Left ventricle myocardium inferior (tissue), 1 donor: ENCODE data around the gene RPS6KA2. TPM values are rescaled to one million over a fixed set of nuclear protein-coding genes. Genes with fewer than 3 reads are reported as not detected.

Experiments used
- DNase-seq: peaks from one replicate; pipeline ENCODE4 v3.0.0-alpha.2; 2020
- H3K27ac ChIP-seq: fragments of 200-600 bp; replicated peaks from 2 replicates; pipeline ENCODE4 v1.8.0; 2021
- H3K27me3 ChIP-seq: fragments of 200-600 bp; 2 replicates; pipeline ENCODE4 v1.8.0; 2021; ENCODE audit warnings: low read depth
- H3K36me3 ChIP-seq: fragments of 200-600 bp; 2 replicates; pipeline ENCODE4 v1.8.0; 2021
- H3K4me1 ChIP-seq: fragments of 200-600 bp; 2 replicates; pipeline ENCODE4 v1.8.0; 2021
- H3K4me3 ChIP-seq: fragments of 200-600 bp; 2 replicates; pipeline ENCODE4 v1.8.0; 2021; ENCODE audit warnings: mild to moderate bottlenecking, moderate library complexity
- H3K9me3 ChIP-seq: fragments of 200-600 bp; replicated peaks from 2 replicates; pipeline ENCODE4 v1.8.0; 2021
- intact Hi-C: fragments of 100-400 bp; cut with micrococcal nuclease; formaldehyde crosslinking; loops from one replicate; pipeline ENCODE4 v1.11.0; 2022
- total RNA-seq: library from RNA; stranded (reverse); fragmentation: NEBNext Ultra II Directional; extraction: Animal tissue kit (Norgen Biotek cat#: 25700); gene quantifications from one replicate; pipeline ENCODE4 v1.2.1, GENCODE V29; 2021
- TF ChIP-seq, protein P1 (sequence below): fragments of 200-600 bp; IDR thresholded peaks from 2 replicates; pipeline ENCODE4 v1.8.0; 2021; ENCODE audit warnings: antibody characterized with exemption, mild to moderate bottlenecking, borderline replicate concordance
- donor health status: DM: no; HTN: yes; CAD: no; lungs with severe emphysema.

Gene RPS6KA2
- total RNA-seq, 1 donor from 2014 or later = 77.2 TPM

DNA sequence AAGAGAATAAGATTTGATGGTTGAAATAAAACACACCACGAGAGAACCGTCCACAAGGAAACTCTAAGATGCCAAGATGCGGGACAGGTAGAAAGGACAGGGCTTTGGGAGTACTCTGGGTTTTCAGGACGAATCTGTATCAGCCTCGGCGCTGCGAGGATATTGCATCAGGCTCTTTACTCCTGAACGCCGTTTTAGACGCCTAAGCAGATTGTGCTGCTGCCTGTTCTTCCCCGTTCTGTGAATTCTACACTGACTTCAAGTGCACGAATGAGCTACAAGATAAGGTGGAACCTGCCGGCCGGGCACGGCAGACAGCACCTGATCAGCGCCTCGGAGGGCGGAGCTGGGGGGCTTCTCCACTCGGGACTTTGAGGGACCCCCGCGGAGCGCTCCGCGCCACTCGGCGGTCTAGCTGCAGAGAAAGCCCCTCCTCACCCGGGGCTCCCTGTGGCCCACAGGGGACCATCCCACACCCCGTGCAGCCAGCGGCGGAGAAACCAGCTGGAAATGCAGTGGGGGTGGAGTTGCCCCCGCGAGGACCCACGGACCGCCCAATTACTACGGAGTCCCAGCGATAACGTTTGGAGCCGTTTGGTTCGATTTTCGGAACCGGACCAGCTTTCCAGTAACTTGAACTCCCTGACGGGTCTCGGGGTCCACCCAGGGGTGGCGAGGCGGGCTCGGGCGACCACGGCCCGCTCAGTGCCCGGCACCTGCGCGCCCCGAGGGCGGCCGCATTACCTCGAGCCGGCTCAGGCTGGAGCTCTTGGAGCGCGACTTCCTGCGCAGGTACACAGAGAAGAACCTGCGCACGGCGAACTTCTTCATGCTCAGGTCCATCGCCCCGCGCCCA is 646 bp downstream of the RPS6KA2 start:
- Histone ChIP-seq H3K36me3 (no peaks in the 10 kb centered on the region), H3K4me1 (peaks cover 83% of the 10 kb centered on the region)
- DNase-seq = no peak

DNA sequence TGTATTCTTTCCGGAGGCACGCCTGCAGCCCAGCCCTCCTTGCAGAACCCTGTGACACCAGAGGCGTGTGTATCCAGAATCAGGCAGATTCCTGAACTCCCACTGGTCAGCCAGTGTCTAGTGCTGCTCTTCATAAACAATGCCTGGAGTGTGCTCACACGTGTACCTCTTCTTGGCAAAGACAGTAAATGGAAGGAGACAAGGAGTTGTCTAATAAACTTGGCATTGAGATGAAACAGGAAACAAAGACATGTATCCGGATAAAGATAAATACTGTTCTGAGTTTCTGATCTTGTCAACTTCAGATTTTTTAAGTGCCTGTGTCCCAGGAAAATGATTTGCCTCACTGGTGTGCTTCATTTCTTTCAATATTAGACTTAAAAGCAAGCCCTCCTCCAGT is 1.7 kb downstream of the RPS6KA2 start:
- Histone ChIP-seq H3K4me3 (peak overlapping the region; percentile 93), H3K4me1 (peaks cover 83% of the 10 kb centered on the region), H3K9me3 (no peaks in the 10 kb centered on the region), H3K27me3 (no peaks in the 10 kb centered on the region), H3K27ac (peak overlapping the region; percentile 94), H3K36me3 (no peaks in the 10 kb centered on the region)
- intact Hi-C loops = no loop called here
- TF ChIP-seq, protein P1, sequence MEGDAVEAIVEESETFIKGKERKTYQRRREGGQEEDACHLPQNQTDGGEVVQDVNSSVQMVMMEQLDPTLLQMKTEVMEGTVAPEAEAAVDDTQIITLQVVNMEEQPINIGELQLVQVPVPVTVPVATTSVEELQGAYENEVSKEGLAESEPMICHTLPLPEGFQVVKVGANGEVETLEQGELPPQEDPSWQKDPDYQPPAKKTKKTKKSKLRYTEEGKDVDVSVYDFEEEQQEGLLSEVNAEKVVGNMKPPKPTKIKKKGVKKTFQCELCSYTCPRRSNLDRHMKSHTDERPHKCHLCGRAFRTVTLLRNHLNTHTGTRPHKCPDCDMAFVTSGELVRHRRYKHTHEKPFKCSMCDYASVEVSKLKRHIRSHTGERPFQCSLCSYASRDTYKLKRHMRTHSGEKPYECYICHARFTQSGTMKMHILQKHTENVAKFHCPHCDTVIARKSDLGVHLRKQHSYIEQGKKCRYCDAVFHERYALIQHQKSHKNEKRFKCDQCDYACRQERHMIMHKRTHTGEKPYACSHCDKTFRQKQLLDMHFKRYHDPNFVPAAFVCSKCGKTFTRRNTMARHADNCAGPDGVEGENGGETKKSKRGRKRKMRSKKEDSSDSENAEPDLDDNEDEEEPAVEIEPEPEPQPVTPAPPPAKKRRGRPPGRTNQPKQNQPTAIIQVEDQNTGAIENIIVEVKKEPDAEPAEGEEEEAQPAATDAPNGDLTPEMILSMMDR = no peak
- DNase-seq = no peak

More for the DNA sequence above, 646 bp downstream of the RPS6KA2 start:
- intact Hi-C loops = no loop called here
- TF ChIP-seq, protein P1 = no peak
- H3K4me3 ChIP-seq = peak overlapping the region; percentile 93
- H3K27me3 ChIP-seq = no peaks in the 10 kb centered on the region
- H3K9me3 ChIP-seq = no peaks in the 10 kb centered on the region
- H3K27ac ChIP-seq = peak overlapping the region; percentile 94

DNA sequence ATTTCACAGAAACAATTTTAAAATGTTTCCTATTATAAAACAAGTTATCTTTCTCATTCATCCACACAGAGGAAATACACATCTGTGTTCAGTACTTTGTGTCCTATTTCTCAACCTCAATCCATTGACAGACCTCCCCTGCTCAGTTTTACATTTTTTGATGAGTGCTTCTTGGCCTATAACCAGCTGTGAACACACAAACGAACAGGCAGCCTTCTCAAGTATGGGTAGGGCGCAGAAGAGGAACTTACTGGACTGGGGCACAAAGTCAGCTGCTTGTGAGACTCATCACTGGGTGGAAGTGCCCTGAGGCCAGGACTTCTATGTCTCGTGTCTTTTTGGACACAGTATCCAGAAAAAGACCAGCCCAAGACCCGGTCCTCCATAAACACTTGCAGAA is 2.8 kb downstream of the RPS6KA2 start:
- Histone ChIP-seq H3K4me3 (peak overlapping the region; percentile 93), H3K27ac (peak overlapping the region; percentile 94), H3K27me3 (no peaks in the 10 kb centered on the region), H3K9me3 (no peaks in the 10 kb centered on the region), H3K4me1 (peaks cover 85% of the 10 kb centered on the region), H3K36me3 (no peaks in the 10 kb centered on the region)
- TF ChIP-seq, protein P1 = no peak
- DNase-seq = no peak
- intact Hi-C loops = no loop called here

DNA sequence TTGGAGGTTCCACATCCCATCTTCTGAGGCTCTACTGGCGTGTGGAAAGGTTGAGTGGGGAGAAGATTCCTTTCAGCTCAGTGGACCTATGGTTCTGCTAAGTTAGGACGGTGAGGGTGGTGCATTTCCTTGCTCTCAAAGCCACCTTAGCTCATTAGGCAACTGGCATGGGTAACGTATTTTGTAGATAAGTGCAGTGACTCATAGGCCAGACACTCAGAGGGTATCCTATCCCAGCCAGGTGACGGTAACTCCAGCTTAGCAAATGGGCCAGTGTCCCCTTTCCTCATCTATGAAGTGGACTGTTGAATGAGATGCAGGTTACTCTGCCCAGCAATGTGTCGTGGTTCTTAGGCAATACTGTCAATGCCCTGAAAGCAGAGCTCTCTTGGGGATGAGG is 3.7 kb downstream of the RPS6KA2 start:
- no peak overlapping the region for H3K4me3 ChIP-seq
- H3K27me3 ChIP-seq = no peaks in the 10 kb centered on the region
- peaks cover 6% of the 10 kb centered on the region for H3K36me3 ChIP-seq
- TF ChIP-seq, protein P1 = no peak
- peaks cover 77% of the 10 kb centered on the region for H3K4me1 ChIP-seq
- peak overlapping the region; percentile 94 for H3K27ac ChIP-seq
- no peak for DNase-seq
- no peaks in the 10 kb centered on the region for H3K9me3 ChIP-seq
- intact Hi-C loops = no loop called here

DNA sequence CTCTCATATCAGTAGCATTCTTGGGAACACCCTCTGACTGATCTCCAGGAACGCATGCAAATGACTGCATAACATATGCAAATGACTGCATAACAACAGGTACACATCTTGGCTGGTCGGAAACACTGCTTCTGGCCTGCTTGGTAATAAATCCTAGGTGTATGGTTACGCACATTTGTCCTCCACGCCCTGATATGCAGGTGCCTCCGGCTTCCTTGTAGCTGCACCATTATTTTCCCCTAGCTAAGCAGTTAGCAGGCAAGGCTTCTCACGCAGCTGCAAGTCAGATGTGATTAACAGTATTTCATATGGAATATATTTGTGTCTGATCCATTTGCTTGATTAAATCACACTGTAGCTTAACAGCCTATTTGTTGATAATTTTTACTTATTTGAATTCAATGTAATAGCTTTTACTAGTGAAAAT is 5.9 kb downstream of the RPS6KA2 start:
- Histone ChIP-seq H3K4me3 (no peak overlapping the region), H3K27ac (peak overlapping the region; percentile 68), H3K4me1 (peaks cover 79% of the 10 kb centered on the region), H3K9me3 (no peaks in the 10 kb centered on the region), H3K36me3 (peaks cover 12% of the 10 kb centered on the region), H3K27me3 (no peaks in the 10 kb centered on the region)
- DNase-seq = no peak
- intact Hi-C loops = no loop called here
- TF ChIP-seq, protein P1 = no peak
